Activated naive CD4-positive, alpha-beta T cell treated with anti-CD3 and anti-CD28 coated beads, Interleukin-2, amount 10 ng/mL, durations not matched to agents 7 days and 5 days (primary cell): ENCODE data around the gene SGTA.
"Not testable (repeated sequence)": the region's sequence is repeated elsewhere in the genome, so short reads cannot be mapped to it uniquely, and the experiment has no call there.

Experiments used
- CTCF ChIA-PET: fragments of 350-600 bp; sonication (Branson Sonifier 250); formaldehyde crosslinking; loops from one replicate; lab custom pipeline; 2021; ENCODE audit warnings: antibody characterized with exemption; lab: Charles Lee
- DNase-seq: peaks from one replicate; pipeline ENCODE4 v3.0.0-alpha.2; 2020
- H3K27ac Mint-ChIP-seq: one replicate; pipeline ENCODE4 v1.8.0; 2021; ENCODE audit warnings: mild to moderate bottlenecking, moderate library complexity, mixed read lengths
- H3K27me3 Mint-ChIP-seq: one replicate; pipeline ENCODE4 v1.8.0; 2021; ENCODE audit warnings: mild to moderate bottlenecking, mixed read lengths
- H3K36me3 Mint-ChIP-seq: one replicate; pipeline ENCODE4 v1.8.0; 2021; ENCODE audit warnings: mixed read lengths
- H3K4me1 Mint-ChIP-seq: one replicate; pipeline ENCODE4 v1.8.0; 2021; ENCODE audit warnings: mixed read lengths
- H3K4me3 Mint-ChIP-seq: one replicate; pipeline ENCODE4 v1.8.0; 2021; ENCODE audit warnings: mild to moderate bottlenecking, moderate library complexity, mixed read lengths
- H3K9me3 Mint-ChIP-seq: one replicate; pipeline ENCODE4 v1.8.0; 2021; ENCODE audit warnings: mixed read lengths

Gene SGTA

GRCh38 chr19:2717638-2718541 is 65.2 kb downstream of the SGTA start:
- Mint-ChIP-seq H3K27ac (no peak overlapping the region), H3K27me3 (peaks cover 52% of the 10 kb centered on the region), H3K4me3 (no peak overlapping the region), H3K36me3 (peaks cover 4% of the 10 kb centered on the region), H3K4me1 (peaks cover 7% of the 10 kb centered on the region), H3K9me3 (peaks cover 11% of the 10 kb centered on the region)
- DNase-seq, result no peak
- CTCF ChIA-PET, result no interaction called here

- DNase-seq, result no peak
- Mint-ChIP-seq H3K9me3 (peaks cover 11% of the 10 kb centered on the region), H3K4me1 (peaks cover 7% of the 10 kb centered on the region), H3K27ac (no peak overlapping the region), H3K27me3 (peaks cover 47% of the 10 kb centered on the region), H3K36me3 (peaks cover 4% of the 10 kb centered on the region), H3K4me3 (no peak overlapping the region)
- CTCF ChIA-PET, result no interaction called here
Observed at GRCh38 chr19:2716722-2717637, 66.1 kb downstream of the SGTA start.

- CTCF ChIA-PET, result no interaction called here
- peaks cover 11% of the 10 kb centered on the region for H3K9me3 Mint-ChIP-seq
- no peak for DNase-seq
- H3K27me3 Mint-ChIP-seq, result peaks cover 41% of the 10 kb centered on the region
- H3K36me3 Mint-ChIP-seq, result peaks cover 4% of the 10 kb centered on the region
- H3K27ac Mint-ChIP-seq, result no peak overlapping the region
- no peak overlapping the region for H3K4me3 Mint-ChIP-seq
- H3K4me1 Mint-ChIP-seq, result peaks cover 4% of the 10 kb centered on the region
Observed at GRCh38 chr19:2716275-2716650, 66.8 kb downstream of the SGTA start.

- peaks cover 40% of the 10 kb centered on the region for H3K27me3 Mint-ChIP-seq
- H3K4me1 Mint-ChIP-seq, result peaks cover 4% of the 10 kb centered on the region
- H3K36me3 Mint-ChIP-seq, result peaks cover 4% of the 10 kb centered on the region
- peaks cover 11% of the 10 kb centered on the region for H3K9me3 Mint-ChIP-seq
- no peak overlapping the region for H3K27ac Mint-ChIP-seq
- CTCF ChIA-PET, result no interaction called here
- DNase-seq, result no peak
- no peak overlapping the region for H3K4me3 Mint-ChIP-seq
Observed at GRCh38 chr19:2715470-2716274, 67.4 kb downstream of the SGTA start.

- Mint-ChIP-seq H3K27me3 (peaks cover 30% of the 10 kb centered on the region), H3K36me3 (peaks cover 4% of the 10 kb centered on the region), H3K27ac (no peak overlapping the region), H3K4me3 (no peak overlapping the region), H3K4me1 (peaks cover 4% of the 10 kb centered on the region), H3K9me3 (peaks cover 11% of the 10 kb centered on the region)
- CTCF ChIA-PET, result no interaction called here
- DNase-seq, result no peak
Observed at GRCh38 chr19:2714531-2715269, 68.4 kb downstream of the SGTA start.

GRCh38 chr19:2714102-2714501 is 69.0 kb downstream of the SGTA start:
- H3K36me3 Mint-ChIP-seq, DNase-seq, CTCF ChIA-PET, H3K4me1 Mint-ChIP-seq, H3K27ac Mint-ChIP-seq, H3K4me3 Mint-ChIP-seq: not testable (repeated sequence)
- H3K27me3 Mint-ChIP-seq, result peaks cover 24% of the 10 kb centered on the region
- H3K9me3 Mint-ChIP-seq, result peaks cover 11% of the 10 kb centered on the region

- H3K27ac Mint-ChIP-seq, CTCF ChIA-PET, H3K4me1 Mint-ChIP-seq, DNase-seq, H3K4me3 Mint-ChIP-seq, H3K36me3 Mint-ChIP-seq: not testable (repeated sequence)
- peaks cover 17% of the 10 kb centered on the region for H3K27me3 Mint-ChIP-seq
- peaks cover 11% of the 10 kb centered on the region for H3K9me3 Mint-ChIP-seq
Observed at GRCh38 chr19:2713170-2713569, 69.9 kb downstream of the SGTA start.

- DNase-seq, result no peak
- CTCF ChIA-PET, result no interaction called here
- Mint-ChIP-seq H3K9me3 (peaks cover 11% of the 10 kb centered on the region), H3K4me1 (peaks cover 3% of the 10 kb centered on the region), H3K36me3 (peaks cover 4% of the 10 kb centered on the region), H3K4me3 (no peak overlapping the region), H3K27ac (no peak overlapping the region), H3K27me3 (peaks cover 9% of the 10 kb centered on the region)
Observed at GRCh38 chr19:2711875-2712205, 71.2 kb downstream of the SGTA start.

- DNase-seq, result no peak
- CTCF ChIA-PET, result no interaction called here
- no peak overlapping the region for H3K4me3 Mint-ChIP-seq
- no peak overlapping the region for H3K27ac Mint-ChIP-seq
- H3K27me3 Mint-ChIP-seq, result peaks cover 5% of the 10 kb centered on the region
- peaks cover 11% of the 10 kb centered on the region for H3K9me3 Mint-ChIP-seq
- peaks cover 4% of the 10 kb centered on the region for H3K36me3 Mint-ChIP-seq
- peaks cover 3% of the 10 kb centered on the region for H3K4me1 Mint-ChIP-seq
Observed at GRCh38 chr19:2711172-2711874, 71.8 kb downstream of the SGTA start.

GRCh38 chr19:2706251-2706650 is 76.8 kb downstream of the SGTA start:
- Mint-ChIP-seq H3K4me3 (no peak overlapping the region), H3K36me3 (no peaks in the 10 kb centered on the region), H3K9me3 (no peaks in the 10 kb centered on the region), H3K4me1 (peaks cover 6% of the 10 kb centered on the region), H3K27ac (no peak overlapping the region), H3K27me3 (peaks cover 18% of the 10 kb centered on the region)
- DNase-seq, result no peak
- CTCF ChIA-PET, result interaction anchor here (0.6 kb wide), 1 partner anchor 388 kb away, joined by 4 read pairs; no protein-coding TSS in a partner anchor
